Amniotic stem cell (primary cell): ENCODE results near the gene ZNF724.

Source experiments
- DNase-seq: peaks from one replicate; lab custom pipeline; 2025; lab: John Stamatoyannopoulos, UW

ZNF724 gene

DNA sequence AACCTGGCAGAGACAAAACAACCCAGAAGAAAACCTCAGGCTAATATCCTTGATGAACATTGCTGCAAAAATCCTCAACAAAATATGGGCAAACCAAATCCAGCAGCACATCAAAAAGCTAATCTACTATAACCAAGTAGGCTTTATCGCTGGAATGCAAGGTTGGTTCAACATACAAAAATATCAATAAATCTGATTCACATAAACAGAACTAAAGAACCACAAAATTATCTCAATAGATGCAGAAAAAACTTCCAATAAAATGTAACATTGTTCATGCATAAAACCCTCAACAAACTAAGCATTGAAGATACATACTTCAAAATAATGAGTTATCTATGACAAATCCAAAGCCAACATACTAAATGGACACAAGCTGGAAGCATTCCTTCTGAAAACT, 8.8 kb downstream of the ZNF724 start:
- DNase-seq = no peak

DNA sequence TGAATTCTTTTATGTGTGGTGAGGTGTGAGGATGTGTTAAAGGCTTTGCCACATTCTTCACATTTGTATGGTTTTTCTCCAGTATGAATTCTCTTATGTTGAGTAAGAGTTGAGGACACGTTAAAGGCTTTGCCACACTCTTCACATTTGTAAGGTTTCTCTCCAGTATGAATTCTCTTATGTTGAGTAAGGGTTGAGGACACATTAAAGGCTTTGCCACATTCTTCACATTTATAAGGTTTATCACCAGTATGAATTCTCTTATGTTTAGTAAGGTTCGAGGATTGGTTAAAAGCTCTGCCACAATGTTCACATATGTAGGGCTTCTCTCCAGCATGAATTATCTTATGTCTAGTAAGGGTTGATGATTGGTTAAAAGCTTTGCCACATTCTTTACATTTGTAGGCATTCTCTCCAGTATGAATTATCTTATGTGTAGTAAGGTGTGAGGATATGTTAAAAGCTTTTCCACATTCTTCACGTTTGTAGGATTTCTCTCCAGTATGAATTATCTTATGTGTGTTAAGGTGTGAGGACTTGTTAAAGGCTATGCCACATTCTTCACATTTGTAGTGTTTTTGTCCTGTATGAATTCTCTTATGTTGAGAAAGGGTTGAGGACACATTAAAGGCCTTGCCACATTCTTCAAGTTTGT, 27.1 kb downstream of the ZNF724 start:
- DNase-seq = no peak

DNA sequence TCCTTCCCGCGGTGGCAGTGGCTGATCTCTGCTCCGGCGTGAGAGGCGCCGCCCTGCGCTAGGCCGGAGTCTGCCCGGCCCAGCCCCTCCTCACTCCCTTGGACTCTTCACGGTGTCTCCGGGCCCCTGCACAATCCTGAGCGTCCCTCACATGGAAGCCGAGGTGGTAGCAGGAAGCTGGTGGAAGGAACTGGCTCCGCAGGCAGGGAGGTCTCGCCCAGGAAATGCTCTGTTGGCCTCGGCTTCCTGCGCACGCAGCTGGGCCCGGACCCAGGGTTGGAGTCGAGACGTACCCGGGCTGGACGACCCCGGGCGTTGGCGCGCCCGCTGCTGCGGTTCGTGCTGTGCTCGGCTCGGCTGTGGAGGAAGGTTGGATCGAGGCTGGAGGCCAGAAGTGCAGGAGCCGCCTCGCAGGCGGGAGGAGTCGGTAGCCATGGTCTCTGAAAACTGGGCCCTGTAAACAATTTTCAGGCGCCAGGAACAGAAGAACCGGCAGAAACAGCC, 46.3 kb downstream of the ZNF724 start:
- DNase-seq = no peak

DNA sequence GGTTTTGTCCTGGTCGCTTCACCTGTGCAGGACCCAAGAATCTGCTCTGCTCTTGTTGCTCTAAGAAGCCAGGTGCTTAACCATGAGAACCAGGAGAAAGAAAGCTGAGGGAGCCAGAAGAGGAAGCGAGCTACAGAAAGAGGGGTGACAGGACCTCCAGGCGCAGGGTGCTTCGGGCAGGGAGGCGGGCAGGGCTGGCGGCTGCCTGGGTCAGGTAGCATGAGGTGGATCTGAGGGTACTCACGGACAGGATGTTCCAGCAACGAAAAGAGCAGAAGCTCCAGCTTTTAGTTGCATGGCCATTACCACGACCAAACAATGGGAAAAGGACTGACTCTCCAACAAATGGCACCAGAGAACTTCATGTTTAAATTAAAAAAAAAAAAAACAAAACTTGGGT, 59.9 kb downstream of the ZNF724 start:
- DNase-seq = no peak

DNA sequence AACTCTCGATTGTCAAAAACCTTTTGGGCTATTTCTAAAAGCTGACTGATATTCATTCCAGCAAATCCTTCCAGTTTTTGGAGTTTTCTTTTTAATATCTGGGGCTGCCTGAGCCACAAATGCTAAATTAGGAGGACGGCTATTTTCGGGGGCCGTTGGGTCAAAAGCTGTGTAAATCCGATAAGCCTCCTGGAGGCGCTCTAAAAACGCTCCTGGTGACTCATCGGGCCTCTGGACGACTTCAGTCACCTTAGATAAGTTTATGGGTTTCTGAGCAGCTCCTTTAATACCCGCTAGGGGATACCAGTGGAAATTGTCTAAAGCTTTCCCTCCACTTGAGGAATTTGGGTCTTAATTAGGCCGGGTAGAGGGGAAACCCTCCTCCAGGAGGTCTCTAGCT, 66.9 kb downstream of the ZNF724 start:
- no peak for DNase-seq
